Measurements from ENCODE around the gene SLC22A3.

DNA sequence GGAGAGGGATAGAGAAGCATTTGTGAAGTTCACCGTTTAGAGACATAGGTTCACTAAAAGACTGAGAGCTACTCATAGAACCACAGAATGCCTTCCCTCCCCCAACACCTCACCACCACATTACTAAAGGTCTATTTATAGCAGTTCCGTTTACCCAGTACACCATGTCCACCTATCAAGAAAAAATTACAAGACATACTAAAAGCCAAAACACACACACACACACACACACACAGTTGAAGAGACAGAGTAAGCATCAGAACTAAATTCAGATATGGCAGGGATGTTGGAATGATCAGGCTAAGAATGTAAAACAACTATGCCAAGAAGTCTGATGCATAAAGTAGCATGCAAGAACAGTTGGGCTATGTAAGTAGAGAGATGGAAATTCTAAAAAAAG is 52.3 kb downstream of the SLC22A3 start:
- TF ChIP-seq, protein P1, sequence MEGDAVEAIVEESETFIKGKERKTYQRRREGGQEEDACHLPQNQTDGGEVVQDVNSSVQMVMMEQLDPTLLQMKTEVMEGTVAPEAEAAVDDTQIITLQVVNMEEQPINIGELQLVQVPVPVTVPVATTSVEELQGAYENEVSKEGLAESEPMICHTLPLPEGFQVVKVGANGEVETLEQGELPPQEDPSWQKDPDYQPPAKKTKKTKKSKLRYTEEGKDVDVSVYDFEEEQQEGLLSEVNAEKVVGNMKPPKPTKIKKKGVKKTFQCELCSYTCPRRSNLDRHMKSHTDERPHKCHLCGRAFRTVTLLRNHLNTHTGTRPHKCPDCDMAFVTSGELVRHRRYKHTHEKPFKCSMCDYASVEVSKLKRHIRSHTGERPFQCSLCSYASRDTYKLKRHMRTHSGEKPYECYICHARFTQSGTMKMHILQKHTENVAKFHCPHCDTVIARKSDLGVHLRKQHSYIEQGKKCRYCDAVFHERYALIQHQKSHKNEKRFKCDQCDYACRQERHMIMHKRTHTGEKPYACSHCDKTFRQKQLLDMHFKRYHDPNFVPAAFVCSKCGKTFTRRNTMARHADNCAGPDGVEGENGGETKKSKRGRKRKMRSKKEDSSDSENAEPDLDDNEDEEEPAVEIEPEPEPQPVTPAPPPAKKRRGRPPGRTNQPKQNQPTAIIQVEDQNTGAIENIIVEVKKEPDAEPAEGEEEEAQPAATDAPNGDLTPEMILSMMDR (conservative IDR thresholded peaks at IDR 0.05 in 1 of 2, IDR thresholded peaks at IDR 0.05 in 1 of 2; ENCODE audit: low read depth in 1 of 2, low read length in 2 of 2), result no peak
- TF ChIP-seq EZH2 (IDR thresholded peaks at IDR 0.05; ENCODE audit: low read length, missing control alignments), result no peak

Measured in fibroblast of lung (primary cell).